ENCODE data around the gene GSTO2.

DNA sequence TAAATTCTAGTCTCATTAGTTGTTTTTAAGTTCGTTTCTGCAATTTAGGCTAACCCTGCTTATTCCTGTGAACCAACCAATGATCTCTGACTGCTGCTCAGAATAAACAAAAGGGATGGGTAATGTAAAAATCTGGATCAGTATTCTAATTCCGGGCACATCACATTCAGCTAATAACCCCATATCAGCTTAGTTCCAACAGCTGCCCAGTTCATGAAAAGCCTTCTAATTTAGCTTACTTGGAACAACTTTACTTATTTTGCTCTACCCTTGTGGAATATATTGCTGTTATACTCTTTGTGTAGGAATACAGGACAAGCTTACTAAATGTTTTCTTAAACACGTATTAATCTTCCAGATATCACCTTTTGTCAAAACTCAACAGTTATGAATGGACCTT, 33.2 kb upstream of the GSTO2 start:
- TF ChIP-seq, protein P1, sequence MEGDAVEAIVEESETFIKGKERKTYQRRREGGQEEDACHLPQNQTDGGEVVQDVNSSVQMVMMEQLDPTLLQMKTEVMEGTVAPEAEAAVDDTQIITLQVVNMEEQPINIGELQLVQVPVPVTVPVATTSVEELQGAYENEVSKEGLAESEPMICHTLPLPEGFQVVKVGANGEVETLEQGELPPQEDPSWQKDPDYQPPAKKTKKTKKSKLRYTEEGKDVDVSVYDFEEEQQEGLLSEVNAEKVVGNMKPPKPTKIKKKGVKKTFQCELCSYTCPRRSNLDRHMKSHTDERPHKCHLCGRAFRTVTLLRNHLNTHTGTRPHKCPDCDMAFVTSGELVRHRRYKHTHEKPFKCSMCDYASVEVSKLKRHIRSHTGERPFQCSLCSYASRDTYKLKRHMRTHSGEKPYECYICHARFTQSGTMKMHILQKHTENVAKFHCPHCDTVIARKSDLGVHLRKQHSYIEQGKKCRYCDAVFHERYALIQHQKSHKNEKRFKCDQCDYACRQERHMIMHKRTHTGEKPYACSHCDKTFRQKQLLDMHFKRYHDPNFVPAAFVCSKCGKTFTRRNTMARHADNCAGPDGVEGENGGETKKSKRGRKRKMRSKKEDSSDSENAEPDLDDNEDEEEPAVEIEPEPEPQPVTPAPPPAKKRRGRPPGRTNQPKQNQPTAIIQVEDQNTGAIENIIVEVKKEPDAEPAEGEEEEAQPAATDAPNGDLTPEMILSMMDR (tag by site-specific recombination; IDR thresholded peaks at IDR 0.05): no peak
- TF ChIP-seq ZNF660 (tag by site-specific recombination; IDR thresholded peaks at IDR 0.05) (no peak), ZNF558 (tag by site-specific recombination; IDR thresholded peaks at IDR 0.05) (no peak), ZBTB1 (tag by site-specific recombination; IDR thresholded peaks at IDR 0.05) (no peak), SETDB1 (IDR thresholded peaks at IDR 0.05; ENCODE audit: insufficient read length, low read length) (no peak), ZSCAN23 (tag by site-specific recombination; IDR thresholded peaks at IDR 0.05) (no peak), GLI4 (tag by site-specific recombination; IDR thresholded peaks at IDR 0.05) (no peak), ZNF530 (tag by site-specific recombination; IDR thresholded peaks at IDR 0.05; ENCODE audit: low read depth) (no peak), ZBTB17 (tag by site-specific recombination; IDR thresholded peaks at IDR 0.05) (no peak), ZFP37 (tag by site-specific recombination; IDR thresholded peaks at IDR 0.05) (no peak)
- TF ChIP-seq, protein P2, sequence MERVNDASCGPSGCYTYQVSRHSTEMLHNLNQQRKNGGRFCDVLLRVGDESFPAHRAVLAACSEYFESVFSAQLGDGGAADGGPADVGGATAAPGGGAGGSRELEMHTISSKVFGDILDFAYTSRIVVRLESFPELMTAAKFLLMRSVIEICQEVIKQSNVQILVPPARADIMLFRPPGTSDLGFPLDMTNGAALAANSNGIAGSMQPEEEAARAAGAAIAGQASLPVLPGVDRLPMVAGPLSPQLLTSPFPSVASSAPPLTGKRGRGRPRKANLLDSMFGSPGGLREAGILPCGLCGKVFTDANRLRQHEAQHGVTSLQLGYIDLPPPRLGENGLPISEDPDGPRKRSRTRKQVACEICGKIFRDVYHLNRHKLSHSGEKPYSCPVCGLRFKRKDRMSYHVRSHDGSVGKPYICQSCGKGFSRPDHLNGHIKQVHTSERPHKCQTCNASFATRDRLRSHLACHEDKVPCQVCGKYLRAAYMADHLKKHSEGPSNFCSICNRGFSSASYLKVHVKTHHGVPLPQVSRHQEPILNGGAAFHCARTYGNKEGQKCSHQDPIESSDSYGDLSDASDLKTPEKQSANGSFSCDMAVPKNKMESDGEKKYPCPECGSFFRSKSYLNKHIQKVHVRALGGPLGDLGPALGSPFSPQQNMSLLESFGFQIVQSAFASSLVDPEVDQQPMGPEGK (tag by site-specific recombination; IDR thresholded peaks at IDR 0.05): no peak
- TF ChIP-seq, protein P3, sequence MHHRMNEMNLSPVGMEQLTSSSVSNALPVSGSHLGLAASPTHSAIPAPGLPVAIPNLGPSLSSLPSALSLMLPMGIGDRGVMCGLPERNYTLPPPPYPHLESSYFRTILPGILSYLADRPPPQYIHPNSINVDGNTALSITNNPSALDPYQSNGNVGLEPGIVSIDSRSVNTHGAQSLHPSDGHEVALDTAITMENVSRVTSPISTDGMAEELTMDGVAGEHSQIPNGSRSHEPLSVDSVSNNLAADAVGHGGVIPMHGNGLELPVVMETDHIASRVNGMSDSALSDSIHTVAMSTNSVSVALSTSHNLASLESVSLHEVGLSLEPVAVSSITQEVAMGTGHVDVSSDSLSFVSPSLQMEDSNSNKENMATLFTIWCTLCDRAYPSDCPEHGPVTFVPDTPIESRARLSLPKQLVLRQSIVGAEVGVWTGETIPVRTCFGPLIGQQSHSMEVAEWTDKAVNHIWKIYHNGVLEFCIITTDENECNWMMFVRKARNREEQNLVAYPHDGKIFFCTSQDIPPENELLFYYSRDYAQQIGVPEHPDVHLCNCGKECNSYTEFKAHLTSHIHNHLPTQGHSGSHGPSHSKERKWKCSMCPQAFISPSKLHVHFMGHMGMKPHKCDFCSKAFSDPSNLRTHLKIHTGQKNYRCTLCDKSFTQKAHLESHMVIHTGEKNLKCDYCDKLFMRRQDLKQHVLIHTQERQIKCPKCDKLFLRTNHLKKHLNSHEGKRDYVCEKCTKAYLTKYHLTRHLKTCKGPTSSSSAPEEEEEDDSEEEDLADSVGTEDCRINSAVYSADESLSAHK (tag by site-specific recombination; IDR thresholded peaks at IDR 0.05): no peak
- TF ChIP-seq, protein P4, sequence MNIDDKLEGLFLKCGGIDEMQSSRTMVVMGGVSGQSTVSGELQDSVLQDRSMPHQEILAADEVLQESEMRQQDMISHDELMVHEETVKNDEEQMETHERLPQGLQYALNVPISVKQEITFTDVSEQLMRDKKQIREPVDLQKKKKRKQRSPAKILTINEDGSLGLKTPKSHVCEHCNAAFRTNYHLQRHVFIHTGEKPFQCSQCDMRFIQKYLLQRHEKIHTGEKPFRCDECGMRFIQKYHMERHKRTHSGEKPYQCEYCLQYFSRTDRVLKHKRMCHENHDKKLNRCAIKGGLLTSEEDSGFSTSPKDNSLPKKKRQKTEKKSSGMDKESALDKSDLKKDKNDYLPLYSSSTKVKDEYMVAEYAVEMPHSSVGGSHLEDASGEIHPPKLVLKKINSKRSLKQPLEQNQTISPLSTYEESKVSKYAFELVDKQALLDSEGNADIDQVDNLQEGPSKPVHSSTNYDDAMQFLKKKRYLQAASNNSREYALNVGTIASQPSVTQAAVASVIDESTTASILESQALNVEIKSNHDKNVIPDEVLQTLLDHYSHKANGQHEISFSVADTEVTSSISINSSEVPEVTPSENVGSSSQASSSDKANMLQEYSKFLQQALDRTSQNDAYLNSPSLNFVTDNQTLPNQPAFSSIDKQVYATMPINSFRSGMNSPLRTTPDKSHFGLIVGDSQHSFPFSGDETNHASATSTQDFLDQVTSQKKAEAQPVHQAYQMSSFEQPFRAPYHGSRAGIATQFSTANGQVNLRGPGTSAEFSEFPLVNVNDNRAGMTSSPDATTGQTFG (tag by site-specific recombination; IDR thresholded peaks at IDR 0.05; ENCODE audit: borderline replicate concordance): no peak
- TF ChIP-seq, protein P5, sequence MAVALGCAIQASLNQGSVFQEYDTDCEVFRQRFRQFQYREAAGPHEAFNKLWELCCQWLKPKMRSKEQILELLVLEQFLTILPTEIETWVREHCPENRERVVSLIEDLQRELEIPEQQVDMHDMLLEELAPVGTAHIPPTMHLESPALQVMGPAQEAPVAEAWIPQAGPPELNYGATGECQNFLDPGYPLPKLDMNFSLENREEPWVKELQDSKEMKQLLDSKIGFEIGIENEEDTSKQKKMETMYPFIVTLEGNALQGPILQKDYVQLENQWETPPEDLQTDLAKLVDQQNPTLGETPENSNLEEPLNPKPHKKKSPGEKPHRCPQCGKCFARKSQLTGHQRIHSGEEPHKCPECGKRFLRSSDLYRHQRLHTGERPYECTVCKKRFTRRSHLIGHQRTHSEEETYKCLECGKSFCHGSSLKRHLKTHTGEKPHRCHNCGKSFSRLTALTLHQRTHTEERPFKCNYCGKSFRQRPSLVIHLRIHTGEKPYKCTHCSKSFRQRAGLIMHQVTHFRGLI (tag by site-specific recombination; IDR thresholded peaks at IDR 0.05): no peak
